ENCODE results near the gene PKIB.

GRCh38 chr6:122726649-122727048 lies 116.4 kb downstream of the PKIB start:
- TF ChIP-seq POLR2A (IDR thresholded peaks at IDR 0.05; ENCODE audit: low read depth) (no peak), CTCF (IDR thresholded peaks at IDR 0.05) (peak in 2 of 3 experiments; percentile 15 to 22), POLR2AphosphoS5 (IDR thresholded peaks at IDR 0.05) (no peak), EP300 (IDR thresholded peaks at IDR 0.05) (no peak)

Measured in esophagus muscularis mucosa (tissue), 4 donors.